GM21367 (cell line): ENCODE results near the gene DNAH12.
"Not testable (repeated sequence)": the region's sequence is repeated elsewhere in the genome, so short reads cannot be mapped to it uniquely, and the experiment has no call there.

Experiments
- ATAC-seq: cut with Tn5 transposase; IDR thresholded peaks from one replicate; pipeline ENCODE4 v1.9.1; 2021; ENCODE audit not compliant: unreplicated experiment

The DNAH12 gene

DNA sequence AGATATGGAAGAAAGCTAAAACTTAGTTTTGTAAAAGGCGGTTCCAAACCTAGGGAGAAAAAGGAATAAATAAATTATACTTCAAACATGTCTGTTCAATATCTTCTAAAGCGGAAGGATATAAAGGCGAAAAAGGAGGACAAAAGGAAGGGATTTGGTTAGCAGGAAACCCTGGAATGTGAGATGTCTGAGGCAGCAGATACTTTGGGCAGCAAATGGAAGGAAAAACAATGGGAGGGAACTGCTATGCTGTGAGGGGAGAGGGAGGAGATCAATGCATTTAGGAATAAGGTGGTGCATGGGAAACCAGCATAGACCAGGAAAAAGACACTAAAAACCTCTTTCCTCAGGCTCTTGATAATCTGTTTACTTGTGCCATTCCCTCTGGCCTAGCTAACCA lies 120.8 kb downstream of the DNAH12 start:
- no peak for ATAC-seq

DNA sequence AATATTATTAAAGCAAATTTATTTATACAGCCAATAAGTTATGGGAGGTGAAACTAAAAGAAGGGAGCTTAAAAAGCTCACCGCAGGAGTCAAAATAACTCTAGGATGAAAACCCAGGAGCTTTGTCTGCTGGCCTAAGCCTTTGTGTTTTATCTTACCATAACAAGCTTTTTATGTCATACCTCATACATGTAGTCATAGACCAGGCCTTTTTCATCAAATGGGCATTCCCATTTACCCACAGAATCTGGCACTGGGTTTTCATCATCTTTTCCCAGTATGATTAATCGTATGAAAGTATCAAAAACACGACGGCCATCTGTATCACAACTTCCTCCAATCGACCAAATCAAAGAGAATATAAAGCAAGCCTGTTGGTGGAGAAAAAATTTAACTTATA lies 122.8 kb downstream of the DNAH12 start:
- no peak for ATAC-seq

DNA sequence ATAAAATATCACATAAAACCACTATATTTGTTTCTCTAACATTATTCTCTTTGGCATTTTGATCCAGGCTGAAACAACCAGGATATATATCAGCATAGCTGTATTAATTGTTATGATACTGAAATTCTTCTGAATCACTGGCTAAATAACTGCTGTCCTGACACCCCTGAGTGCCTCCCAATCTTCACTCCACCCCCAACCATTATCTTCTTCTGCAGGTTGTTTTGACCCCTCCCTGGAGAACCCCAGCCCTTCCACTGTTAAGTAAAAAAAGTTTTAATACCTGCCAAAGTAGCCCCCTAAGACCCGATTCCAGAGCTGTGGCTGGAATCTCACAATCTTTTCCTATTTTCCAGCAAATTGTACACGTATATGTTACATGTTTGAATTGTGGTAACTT lies 124.1 kb downstream of the DNAH12 start:
- no peak for ATAC-seq

DNA sequence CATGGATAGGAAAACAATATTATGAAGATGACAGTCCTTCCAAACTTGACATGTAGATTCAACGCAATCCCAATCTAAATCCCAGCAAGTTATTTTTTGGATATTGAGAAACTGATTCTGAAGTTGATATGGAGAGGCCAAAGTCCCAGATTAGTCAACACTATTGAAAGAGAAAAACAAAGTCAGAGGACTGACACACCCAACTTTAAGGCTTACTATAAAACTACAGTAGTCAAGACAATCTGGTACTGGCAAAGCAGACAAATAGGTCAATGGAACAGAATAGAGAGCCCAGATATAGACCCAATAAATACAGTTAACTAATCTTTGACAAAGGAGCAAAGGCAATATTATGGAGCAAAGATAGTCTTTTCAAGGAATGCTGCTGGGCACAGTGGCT lies 132.4 kb downstream of the DNAH12 start:
- no peak for ATAC-seq

DNA sequence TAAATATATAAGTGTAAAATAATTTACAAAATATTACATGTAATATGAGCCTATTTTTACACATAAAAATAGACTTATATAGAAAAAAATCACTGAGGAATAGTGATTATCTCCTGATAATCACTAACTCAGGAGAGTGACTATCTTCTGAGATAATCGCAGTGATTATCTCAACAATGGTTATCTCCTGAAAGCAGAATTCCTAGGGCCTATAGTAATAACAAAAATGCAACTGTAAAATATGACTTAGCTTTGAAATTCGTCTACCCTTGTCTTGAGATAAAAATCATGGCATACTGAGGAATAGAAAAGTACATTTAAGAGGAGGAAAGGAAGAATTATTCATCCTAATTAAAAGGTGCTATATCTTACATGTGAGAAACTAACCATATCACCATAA lies 134.7 kb downstream of the DNAH12 start:
- ATAC-seq: no peak

DNA sequence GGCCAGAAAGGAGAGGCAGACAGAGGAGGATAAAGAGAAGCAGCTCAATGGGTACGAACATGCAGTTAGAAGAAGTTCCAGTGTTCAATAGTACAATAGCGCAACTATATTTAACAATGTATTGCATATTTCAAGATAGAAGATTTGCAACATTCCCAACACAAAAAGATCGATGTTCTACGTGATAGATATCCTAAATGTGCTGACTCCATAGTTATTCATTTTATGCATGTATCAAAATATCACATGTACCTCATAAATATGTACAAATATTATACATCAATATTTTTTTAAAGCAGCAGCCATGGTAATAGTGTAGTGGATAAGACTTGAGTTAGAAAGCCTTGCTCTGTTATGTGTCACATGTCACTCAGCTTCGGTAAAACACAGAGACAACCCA lies 141.5 kb downstream of the DNAH12 start:
- no peak for ATAC-seq

DNA sequence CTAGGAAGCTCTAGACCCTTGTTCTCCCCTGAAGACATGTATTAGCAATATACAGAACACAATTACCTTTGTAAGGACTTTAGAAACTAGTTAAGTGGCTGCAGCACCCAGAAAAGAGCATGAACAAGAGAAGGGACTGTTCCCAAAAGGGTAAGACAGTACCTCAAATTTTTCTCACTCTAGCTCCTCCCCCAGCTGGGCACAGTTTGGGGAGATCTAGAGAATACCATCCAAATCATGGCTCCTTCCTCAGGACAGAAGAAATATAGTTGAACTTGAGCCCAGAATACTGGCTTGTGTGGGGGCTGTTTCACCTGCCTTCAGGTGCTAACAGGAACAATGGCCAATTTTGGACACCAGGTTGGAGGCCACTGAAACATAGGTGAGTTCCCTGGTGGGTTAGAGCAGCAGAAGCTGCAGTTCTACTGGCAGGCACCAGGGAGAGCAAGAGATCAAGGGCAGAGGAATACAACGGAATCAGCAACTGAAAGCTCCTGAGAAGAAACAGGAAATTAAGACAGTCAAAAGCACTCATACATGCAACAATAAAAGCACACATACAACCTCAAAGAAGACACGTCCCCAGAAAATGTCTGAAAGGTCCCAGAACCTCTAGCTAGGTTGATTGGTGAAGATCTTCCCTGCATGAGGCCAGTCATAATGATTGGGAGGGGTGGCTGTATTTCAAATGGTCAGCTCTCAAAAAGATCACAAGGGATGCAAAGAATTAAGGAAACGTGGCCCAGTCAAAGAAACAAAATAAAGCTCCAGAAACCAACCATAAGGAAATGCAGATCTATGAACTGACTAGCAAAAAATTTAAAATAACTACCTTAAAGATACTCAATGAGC lies 146.7 kb downstream of the DNAH12 start:
- ATAC-seq: peak; percentile 98

DNA sequence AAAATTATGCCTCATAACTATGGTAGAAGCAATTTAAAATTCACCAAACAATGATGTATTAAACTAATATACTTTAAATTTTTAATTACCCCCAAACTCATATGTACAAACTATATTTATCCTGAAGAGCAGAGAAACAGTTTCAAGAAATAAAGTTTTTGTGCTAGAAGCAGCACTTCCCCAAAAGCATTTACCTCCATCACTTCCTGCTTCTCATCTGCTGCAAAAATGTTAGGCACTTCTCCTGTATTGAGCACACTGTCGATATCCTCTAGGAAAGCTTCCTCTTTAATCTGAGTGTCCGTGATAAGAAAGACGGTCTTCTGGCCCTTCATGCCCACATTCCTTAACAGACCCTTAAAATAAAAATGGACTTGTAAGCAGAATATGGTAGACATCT lies 150.2 kb downstream of the DNAH12 start:
- ATAC-seq: no peak

DNA sequence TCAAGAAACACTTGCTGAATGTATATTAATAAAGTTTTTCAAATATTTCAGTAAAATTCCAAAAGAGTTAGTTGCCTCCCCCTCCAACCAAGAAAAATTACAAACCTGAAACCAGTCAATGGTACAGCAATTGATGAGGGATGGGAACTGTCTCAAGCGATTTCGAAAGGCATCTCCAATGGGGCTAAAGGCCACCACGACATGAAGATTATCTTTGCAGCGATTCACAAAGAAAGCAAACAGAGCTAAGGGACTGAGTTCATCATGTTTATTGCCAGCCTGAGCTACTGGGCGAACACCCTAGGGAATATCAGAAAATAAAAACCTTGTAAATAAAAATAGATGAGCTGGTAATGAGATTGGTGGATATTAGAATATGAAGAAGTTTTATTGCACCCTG lies 152.4 kb downstream of the DNAH12 start:
- no peak for ATAC-seq

DNA sequence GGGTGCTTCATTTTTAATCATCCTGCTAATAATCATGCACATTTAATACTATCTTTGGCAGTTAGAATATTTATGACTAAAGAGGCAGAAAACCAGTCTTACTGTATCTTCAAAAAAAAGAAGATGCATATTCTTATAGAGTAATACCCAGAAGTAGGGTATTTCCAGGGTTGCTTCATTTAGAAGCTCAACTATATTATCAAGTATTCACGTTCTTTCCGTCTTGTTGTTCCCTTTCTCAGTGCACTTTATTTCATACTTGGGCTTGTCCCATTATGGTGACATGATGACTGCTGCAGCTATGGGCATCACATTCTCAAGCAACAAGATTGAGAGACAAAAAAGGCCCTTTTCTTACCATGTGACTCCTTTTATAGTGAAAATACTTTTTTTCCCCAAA lies 154.9 kb downstream of the DNAH12 start:
- ATAC-seq: no peak

DNA sequence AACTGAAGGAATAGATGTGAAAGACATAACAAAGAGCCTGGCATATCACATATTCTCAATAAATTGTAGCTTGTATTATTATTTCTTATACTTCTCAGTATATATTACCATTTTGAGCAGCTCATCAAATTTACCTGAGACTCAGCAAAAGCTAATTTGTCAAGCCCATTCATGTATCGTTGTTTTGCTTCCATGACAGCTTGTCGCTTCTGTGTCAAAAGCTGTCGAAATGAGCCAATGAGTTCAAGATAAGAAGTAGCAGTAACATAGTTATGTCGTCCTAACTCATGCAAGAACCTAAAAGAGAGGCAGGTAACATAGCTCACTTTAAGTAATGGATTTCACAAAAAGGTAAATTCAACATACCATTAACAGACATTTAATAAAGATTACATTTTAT lies 157.8 kb downstream of the DNAH12 start:
- ATAC-seq: no peak

DNA sequence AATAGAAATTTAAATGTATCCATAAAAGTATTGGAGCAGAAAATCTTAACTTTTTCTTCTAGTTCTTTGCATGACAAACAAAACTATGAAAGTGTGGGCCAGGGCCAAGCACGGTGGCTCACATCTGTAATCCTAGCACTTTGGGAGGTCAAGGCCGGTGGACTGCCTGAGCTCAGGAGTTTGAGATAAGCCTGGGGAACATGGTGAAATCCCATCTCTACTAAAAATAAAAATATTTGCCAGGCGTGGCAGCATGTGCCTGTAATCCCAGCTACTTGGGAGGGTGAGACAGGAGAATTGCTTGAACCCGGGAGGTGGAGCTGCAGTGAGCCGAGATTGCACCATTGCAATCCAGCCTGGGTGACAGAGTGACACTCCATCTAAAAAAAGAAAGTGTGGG lies 158.6 kb downstream of the DNAH12 start:
- no peak for ATAC-seq

DNA sequence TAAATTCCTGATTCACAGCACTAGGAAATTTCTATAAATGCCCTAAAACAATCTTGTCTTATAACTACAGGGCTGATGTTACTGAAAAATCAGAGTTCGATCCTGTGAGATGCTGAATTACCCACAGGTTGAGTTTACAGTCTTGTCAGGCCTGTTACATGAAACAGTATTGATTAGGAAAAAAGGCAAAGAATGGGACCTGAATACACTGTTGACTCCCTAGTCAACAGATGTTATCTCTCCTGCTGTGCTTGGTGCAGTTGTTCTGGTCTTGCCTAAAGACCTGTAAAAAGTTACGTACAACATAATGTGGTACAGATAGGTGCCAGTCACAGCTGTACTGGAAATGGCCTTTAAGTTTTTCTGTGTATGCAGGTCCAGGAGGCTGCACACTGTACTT lies 160.3 kb downstream of the DNAH12 start:
- ATAC-seq: no peak

DNA sequence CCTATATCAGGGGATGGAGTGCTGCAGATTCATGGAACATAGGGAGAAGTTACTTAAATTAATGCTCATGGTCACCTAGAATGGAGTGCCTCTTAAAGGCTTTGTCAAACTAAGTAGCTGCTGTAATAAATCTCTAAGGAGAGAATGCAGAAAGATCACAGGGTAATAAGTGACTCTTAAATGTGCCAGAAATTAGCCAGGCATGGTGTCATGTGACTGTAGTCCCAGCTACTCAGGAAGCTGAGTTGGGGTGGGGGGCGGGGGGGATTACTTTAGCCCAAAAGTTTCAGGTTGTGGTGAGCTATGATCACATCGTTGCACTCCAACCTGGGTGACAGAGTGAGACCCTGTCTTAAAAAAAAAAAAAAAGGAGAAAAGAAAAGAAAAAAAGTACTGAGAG lies 160.7 kb downstream of the DNAH12 start:
- no peak for ATAC-seq

DNA sequence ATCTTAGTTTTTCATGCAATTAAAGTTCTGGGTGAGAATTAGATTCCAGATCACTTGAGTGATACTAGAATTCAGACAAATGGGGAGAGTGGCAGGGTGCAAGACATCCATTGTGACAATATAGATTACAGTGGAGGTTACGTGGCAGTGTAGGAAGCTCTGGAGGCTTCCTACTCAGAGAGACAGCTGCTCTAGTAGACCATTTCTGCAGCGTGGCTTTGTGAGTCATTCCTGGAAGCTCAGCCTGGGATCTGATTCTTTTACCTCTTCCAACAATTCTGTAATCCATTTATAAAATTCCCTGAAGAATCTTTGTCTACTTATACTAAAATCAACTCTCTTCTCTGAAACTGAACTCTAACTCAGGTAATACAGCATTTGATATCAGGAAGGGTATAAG lies 161.2 kb downstream of the DNAH12 start:
- no peak for ATAC-seq

DNA sequence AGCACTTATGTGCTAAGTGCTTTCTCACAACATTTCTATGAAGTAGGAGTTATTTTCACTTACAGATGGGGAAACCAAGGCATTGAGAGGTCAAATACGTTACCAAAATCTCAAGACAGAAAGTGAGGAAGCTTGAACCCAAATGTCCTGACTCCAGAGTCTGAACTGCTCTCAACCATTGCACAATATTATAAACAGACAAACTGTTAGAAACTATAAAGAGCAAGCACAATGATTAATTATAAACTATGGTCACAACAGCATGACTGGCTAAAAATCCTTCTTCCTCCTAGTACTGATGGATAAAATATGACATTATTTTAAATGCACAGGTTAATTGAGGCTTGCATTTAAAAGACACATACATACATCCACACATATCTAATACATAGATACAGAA lies 173.8 kb downstream of the DNAH12 start:
- ATAC-seq: no peak

DNA sequence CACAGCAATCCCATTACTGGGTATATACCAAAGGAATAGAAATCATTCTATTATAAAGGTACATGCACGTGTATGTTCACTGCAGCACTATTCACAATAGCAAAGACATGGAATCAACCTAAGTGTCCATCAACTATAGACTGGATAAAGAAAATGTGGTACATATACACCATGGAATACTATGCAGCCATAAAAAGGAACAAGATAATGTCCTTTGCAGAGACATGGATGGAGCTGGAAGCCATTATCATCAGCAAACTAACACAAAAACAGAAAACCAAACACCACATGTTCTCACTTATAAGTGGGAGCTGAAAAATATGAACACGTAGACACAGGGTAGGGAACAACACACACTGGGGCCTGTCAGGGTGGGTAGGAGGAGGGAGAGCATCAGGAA lies 179.1 kb downstream of the DNAH12 start:
- ATAC-seq: not testable (repeated sequence)

DNA sequence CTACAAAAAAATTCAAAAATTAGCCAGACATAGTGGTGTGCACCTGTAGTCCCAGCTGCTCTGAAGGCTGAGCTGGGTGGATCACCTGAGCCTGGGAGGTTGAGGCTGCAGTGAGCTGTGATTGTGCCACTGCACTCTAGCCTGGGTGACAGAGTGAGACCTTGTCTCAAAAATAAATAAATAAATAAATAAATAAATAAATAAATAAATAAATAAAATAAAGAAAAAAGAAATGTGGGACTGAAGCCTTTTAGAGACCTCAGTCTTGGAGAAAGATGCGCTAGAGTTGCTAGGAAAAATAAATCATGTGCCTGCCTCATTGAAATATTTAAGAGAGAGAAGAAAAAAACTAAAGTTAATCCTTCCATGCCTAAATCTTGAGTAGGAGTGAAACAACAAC lies 187.9 kb downstream of the DNAH12 start:
- ATAC-seq: not testable (repeated sequence)

DNA sequence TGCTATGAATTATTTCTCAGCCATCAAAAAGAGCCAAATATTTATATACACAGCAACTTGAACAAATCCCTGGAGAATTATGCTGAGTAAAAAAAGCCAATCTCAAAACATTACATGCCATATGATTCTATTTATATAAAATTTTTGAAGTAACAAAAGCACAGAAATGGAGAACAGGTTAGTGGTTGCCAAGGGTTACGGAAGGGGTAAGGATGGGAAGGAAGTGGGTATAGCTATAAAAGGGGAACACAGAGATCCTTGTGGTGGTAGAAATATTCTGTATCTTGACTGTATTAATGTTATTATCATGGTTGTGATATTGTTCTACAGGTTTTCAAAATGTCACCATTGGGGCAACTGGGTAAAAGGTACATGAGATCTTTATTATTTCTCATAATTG lies 189.4 kb downstream of the DNAH12 start:
- no peak for ATAC-seq

DNA sequence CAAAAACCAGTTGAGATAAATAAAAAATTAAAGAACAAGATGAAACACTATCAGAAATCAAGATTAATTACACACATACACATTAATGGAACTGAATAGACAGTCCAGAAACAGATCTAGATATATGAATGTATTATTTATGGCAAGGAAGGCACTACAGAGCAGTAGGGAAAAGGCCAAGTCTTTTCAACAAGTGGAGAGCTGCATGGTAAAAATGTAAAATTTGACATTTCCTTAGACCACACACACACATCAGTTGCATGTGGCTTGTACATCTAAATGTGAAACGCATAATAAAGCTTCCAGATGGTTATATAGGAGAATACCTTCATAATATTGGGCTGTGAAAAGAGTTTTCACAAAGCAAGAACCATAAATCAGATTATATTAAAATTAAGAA lies 193.9 kb downstream of the DNAH12 start:
- no peak for ATAC-seq

DNA sequence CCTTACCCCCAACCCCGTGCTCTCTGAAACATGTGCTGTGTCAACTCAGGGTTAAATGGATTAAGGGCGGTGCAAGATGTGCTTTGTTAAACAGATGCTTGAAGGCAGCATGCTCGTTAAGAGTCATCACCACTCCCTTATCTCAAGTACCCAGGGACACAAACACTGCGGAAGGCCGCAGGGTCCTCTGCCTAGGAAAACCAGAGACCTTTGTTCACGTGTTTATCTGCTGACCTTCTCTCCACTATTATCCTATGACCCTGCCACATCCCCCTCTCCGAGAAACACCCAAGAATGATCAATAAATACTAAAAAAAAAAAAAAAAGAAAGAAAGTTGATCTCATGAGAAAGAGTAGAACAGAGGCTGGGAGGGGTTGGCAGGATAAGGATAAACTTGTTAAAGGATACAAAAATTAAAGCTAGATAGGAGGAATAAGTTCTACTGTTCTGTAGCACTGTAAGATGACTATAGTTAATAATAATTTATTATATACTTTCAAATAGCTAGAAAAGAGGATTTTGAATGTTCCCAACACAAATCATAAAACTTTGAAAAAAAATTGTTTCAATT lies 205.0 kb downstream of the DNAH12 start:
- not testable (repeated sequence) for ATAC-seq

DNA sequence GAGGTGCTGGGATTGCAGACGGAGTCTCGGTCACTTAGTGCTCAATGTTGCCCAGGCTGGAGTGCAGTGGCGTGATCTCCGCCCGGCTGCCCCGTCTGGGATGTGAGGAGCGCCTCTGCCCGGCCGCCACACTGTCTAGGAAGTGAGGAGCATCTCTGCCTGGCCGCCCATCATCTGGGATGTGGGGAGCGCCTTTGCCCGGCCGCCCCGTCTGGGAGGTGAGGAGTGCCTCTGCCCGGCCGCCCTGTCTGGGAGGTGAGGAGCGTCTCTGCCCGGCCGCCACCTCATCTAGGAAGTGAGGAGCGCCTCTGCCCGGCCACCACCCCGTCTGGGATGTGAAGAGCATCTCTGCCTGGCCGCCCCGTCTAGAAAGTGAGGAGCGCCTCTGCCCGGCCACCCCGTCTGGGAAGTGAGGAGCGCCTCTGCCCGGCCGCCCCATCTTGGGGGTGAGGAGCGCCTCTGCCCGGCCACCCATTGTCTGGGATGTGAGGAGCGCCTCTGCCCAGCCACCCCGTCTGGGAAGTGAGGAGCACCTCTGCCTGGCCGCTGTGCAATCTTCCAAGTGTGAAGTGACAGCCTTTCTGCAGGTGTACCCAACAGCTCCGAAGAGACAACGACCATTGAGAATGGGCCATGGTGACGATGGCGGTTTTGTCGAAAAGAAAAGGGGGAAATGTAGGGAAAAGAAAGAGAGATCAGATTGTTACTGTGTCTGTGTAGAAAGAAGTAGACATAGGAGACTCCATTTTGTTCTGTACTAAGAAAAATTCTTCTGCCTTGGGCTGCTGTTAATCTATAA lies 205.7 kb downstream of the DNAH12 start:
- not testable (repeated sequence) for ATAC-seq
